Activated CD4-positive, alpha-beta T cell treated with anti-CD3 and anti-CD28 coated beads, Interleukin-2, Interleukin-6, amounts not matched to agents 100 ng/mL and 50 ng/mL, durations not matched to agents 16 hours and 8 hours (primary cell): ENCODE measurements around the gene THOC2.
"Not testable (repeated sequence)": the region's sequence is repeated elsewhere in the genome, so short reads cannot be mapped to it uniquely, and the experiment has no call there.

Experiments
- DNase-seq: peaks from one replicate; pipeline ENCODE4 v3.0.0-alpha.2; 2020

Gene THOC2

GRCh38 chrX:123663720-123664119 is 69.1 kb downstream of the THOC2 start:
- DNase-seq: not testable (repeated sequence)

GRCh38 chrX:123656507-123656906 is 76.3 kb downstream of the THOC2 start:
- not testable (repeated sequence) for DNase-seq

- DNase-seq: not testable (repeated sequence)
These were observed 84.1 kb downstream of the THOC2 start for GRCh38 chrX:123648811-123649181.

- DNase-seq: peak; percentile 4
These were observed 84.6 kb downstream of the THOC2 start for GRCh38 chrX:123648028-123648810.

- no peak for DNase-seq
These were observed 85.6 kb downstream of the THOC2 start for GRCh38 chrX:123647244-123647643.

GRCh38 chrX:123629502-123629901 is 103.3 kb downstream of the THOC2 start:
- no peak for DNase-seq

- DNase-seq: peak; percentile 34
These were observed 105.9 kb downstream of the THOC2 start for GRCh38 chrX:123626962-123627361.

- DNase-seq: no peak
These were observed 106.9 kb downstream of the THOC2 start for GRCh38 chrX:123625952-123626351.

- DNase-seq: no peak
These were observed 107.4 kb downstream of the THOC2 start for GRCh38 chrX:123625477-123625876.

GRCh38 chrX:123617007-123617406 is 115.8 kb downstream of the THOC2 start:
- no peak for DNase-seq

GRCh38 chrX:123610915-123611314 is 121.9 kb downstream of the THOC2 start:
- DNase-seq: no peak

- no peak for DNase-seq
These were observed 125.0 kb downstream of the THOC2 start for GRCh38 chrX:123607806-123608205.

- no peak for DNase-seq
These were observed 125.6 kb downstream of the THOC2 start for GRCh38 chrX:123607270-123607669.

- no peak for DNase-seq
These were observed 129.4 kb downstream of the THOC2 start for GRCh38 chrX:123603491-123603890.

GRCh38 chrX:123601437-123601836 is 131.4 kb downstream of the THOC2 start:
- no peak for DNase-seq

GRCh38 chrX:123600181-123600580 is 132.7 kb downstream of the THOC2 start:
- no peak for DNase-seq

- peak; percentile 22 for DNase-seq
These were observed 141.9 kb downstream of the THOC2 start for GRCh38 chrX:123590842-123591486.

GRCh38 chrX:123588723-123589122 is 144.1 kb downstream of the THOC2 start:
- no peak for DNase-seq

- no peak for DNase-seq
These were observed 151.3 kb downstream of the THOC2 start for GRCh38 chrX:123581586-123581985.

GRCh38 chrX:123580792-123581191 is 152.1 kb downstream of the THOC2 start:
- DNase-seq: no peak

GRCh38 chrX:123574027-123574426 is 158.8 kb downstream of the THOC2 start:
- DNase-seq: not testable (repeated sequence)

- DNase-seq: no peak
These were observed 162.8 kb downstream of the THOC2 start for GRCh38 chrX:123570011-123570590.

GRCh38 chrX:123563167-123563566 is 169.7 kb downstream of the THOC2 start:
- DNase-seq: no peak
